ENCODE data around the gene NUP43. TPM values are rescaled to one million over a fixed set of nuclear protein-coding genes. Genes with fewer than 3 reads are reported as not detected.

NUP43 gene
- total RNA-seq, 1 experiment from 2014 or later, result 64.2 TPM

- ChIA-PET CTCF (interaction anchor here (0.6 kb wide), 1 partner anchor 115 kb away, joined by 3 read pairs; the partner anchor contains the start of gene GINM1), POLR2A (no interaction called here)
- BruUV-seq (replicated peaks), result no TSS peak
- no peak for TF ChIP-seq CTCF (IDR thresholded peaks at IDR 0.05; ENCODE audit: insufficient read depth in 1 of 2, low read depth in 1 of 2, low read length in 1 of 2, severe bottlenecking in 1 of 2, unreplicated experiment in 1 of 2)
- no peak overlapping the region for H3K4me3 Mint-ChIP-seq (ENCODE audit: unreplicated experiment)
- intact Hi-C loops (cut with micrococcal nuclease; ENCODE audit: unreplicated experiment), result no loop called here
- Histone ChIP-seq H3K9me3 (no peaks in the 10 kb centered on the region), H3K4me3 (ENCODE audit: low read depth, low read length) (no peak overlapping the region), H3K27me3 (replicated peaks; ENCODE audit: control insufficient read depth, insufficient read depth, low read length) (no peaks in the 10 kb centered on the region), H3K4me1 (no peaks in the 10 kb centered on the region), H3K36me3 (ENCODE audit: control insufficient read depth, insufficient read depth, low read length) (peaks cover 2% of the 10 kb centered on the region; the same call in 1 of the 2 replicates)
- no peaks in the 10 kb centered on the region for H3K9me3 Mint-ChIP-seq (ENCODE audit: unreplicated experiment)
- no peaks in the 10 kb centered on the region for H3K4me1 Mint-ChIP-seq (ENCODE audit: low read depth, unreplicated experiment)
- H3K27me3 Mint-ChIP-seq (ENCODE audit: insufficient read depth, unreplicated experiment), result no peaks in the 10 kb centered on the region
- DNase-seq, result no peak
- H3K27ac Mint-ChIP-seq (ENCODE audit: unreplicated experiment), result no peak overlapping the region
- H3K36me3 Mint-ChIP-seq (ENCODE audit: insufficient read depth, unreplicated experiment), result peaks cover 44% of the 10 kb centered on the region
Measured at GRCh38 chr6:149680503-149680902, 65.8 kb downstream of the NUP43 start.

Other genes with a start within 250 kb of the NUP43 start
- 28.3 and 28.4 TPM in 2 replicates for gene PPIL4, start 200.5 kb downstream of the NUP43 start, total RNA-seq (2022)
- gene GINM1, start 180.2 kb downstream of the NUP43 start, total RNA-seq (2022), result 29.6 and 34.9 TPM in 2 replicates
- 16.7 and 19.2 TPM in 2 replicates for gene KATNA1, start 97.8 kb downstream of the NUP43 start, total RNA-seq (2022)
- 28.7 and 31.3 TPM in 2 replicates for gene LATS1, start 28.4 kb downstream of the NUP43 start, total RNA-seq (2022)
- 118 and 119 TPM in 2 replicates for gene PCMT1, start 3.2 kb upstream of the NUP43 start, total RNA-seq (2022)
- gene LRP11, start 117.8 kb upstream of the NUP43 start, total RNA-seq (2022), result 17.7 and 18.4 TPM in 2 replicates
- gene RAET1E, start 151.6 kb upstream of the NUP43 start, total RNA-seq (2022), result not detected in 2 replicates
- not detected in 2 replicates for gene RAET1G, start 176.6 kb upstream of the NUP43 start, total RNA-seq (2022)
- 4.8 and 4.9 TPM in 2 replicates for gene ULBP2, start 195.5 kb upstream of the NUP43 start, total RNA-seq (2022)
- 5.4 and 7.7 TPM in 2 replicates for gene ULBP1, start 217.4 kb upstream of the NUP43 start, total RNA-seq (2022)

Measured in Caco-2 (cell line).